Fibroblast of gingiva (primary cell): ENCODE results near the gene SRMS.
"Not testable (repeated sequence)": the region's sequence is repeated elsewhere in the genome, so short reads cannot be mapped to it uniquely, and the experiment has no call there.

Experiments
- DNase-seq: peaks from one replicate; pipeline ENCODE4 v3.0.0-alpha.2; 2011; ENCODE audit warnings: low read depth

Gene SRMS

GRCh38 chr20:63566395-63567135, 19.0 kb upstream of the SRMS start:
- no peak for DNase-seq

GRCh38 chr20:63565699-63566335, 18.3 kb upstream of the SRMS start:
- no peak for DNase-seq

- no peak for DNase-seq
Observed at GRCh38 chr20:63565021-63565698, 17.6 kb upstream of the SRMS start.

GRCh38 chr20:63564036-63564810, 16.7 kb upstream of the SRMS start:
- no peak for DNase-seq

GRCh38 chr20:63563225-63563935, 15.8 kb upstream of the SRMS start:
- DNase-seq = no peak

- DNase-seq = no peak
Observed at GRCh38 chr20:63562461-63563224, 15.1 kb upstream of the SRMS start.

DNA sequence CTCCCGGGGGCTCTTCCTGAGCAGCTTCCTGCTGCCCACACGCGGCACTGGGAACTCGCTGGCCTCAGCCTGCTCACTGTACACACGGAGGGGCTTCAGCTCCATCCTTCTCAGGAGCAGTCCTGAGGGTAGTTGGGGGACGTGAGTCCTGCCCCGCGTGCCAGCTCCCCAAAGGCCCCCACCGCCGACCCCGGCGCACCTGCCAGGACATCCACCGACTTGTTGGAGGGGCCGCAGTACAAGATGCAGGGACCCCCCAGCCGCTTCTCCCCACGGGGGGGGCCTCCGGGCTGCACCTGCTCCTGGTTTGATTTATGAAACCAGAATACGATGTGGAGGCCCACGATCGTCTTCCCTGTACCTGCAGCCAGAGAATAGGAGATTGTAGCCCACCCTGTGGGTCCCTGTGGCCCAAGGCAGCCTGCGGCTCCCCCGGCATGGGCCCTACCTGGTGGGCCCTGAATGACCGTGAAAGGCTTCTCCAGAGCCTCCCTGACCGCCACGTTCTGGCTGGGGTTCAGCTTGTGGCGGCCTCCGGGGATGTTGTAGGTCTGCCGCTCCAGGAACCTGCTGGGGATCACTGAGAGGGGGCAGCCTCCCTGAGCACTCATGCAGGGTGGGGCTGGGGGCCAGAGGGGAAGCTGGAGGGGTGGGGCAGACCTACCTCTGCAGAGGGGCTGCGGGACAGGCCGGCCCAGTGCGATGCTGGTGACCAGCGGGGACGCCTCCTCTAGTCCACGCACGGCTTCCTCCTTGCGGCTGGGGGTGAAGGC, 14.3 kb upstream of the SRMS start:
- no peak for DNase-seq

GRCh38 chr20:63560856-63561609, 13.5 kb upstream of the SRMS start:
- no peak for DNase-seq

DNA sequence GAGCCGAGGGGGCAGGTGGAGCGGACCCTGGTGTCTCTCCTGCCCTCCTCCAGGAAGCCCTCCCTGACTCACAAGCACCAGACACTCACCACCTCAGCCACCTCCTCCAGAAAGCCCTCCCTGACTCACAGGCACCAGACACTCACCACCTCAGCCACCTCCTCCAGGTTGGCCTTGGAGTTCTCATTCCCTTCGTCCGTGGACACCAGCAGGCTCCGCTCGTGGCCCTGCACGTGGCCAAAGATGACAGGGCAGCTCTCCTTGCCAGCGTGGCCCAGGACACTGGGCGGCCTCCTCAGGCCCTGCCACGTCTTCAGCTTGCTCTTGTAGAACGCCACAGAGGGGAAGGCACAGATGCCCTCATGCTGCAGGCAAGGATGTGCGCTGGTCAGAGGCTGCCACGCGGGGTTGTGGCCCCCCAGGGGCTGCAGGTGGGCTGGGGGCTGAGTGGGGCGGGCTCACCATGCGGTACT, 12.8 kb upstream of the SRMS start:
- DNase-seq = no peak

DNA sequence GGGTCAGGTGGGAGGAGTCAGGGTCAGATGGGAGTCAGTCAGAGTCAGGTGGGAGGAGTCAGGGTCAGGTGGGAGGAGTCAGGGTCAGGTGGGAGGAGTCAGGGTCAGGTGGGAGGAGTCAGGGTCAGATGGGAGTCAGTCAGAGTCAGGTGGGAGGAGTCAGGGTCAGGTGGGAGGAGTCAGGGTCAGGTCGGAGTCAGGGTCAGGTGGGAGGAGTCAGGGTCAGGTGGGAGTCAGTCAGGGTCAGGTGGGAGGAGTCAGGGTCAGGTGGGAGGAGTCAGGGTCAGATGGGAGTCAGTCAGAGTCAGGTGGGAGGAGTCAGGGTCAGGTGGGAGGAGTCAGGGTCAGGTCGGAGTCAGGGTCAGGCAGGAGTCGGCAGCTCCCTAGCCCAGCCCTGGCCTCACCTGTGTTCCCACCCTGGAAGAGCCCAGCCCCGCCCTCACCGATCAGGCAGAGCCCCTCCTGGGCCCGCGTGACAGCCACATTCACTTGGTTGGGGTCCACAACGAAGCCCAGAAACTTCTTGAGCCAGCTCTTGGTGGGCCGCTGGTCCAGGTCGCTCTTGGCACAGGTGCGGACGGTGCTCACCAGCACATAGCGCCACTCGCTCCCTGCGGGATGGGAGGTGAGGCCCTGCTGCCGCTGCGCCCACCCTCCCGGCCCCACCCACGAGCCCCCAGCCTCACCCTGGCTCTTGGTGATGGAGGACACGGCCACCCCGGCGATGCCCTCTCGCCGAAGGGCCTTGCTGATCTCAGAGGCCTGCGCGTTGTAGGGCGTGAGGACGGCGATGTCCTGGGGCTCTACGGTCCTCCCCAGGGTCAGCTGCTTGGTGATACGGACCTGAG, 12.2 kb upstream of the SRMS start:
- not testable (repeated sequence) for DNase-seq

GRCh38 chr20:63558804-63559484, 11.4 kb upstream of the SRMS start:
- DNase-seq = no peak

DNA sequence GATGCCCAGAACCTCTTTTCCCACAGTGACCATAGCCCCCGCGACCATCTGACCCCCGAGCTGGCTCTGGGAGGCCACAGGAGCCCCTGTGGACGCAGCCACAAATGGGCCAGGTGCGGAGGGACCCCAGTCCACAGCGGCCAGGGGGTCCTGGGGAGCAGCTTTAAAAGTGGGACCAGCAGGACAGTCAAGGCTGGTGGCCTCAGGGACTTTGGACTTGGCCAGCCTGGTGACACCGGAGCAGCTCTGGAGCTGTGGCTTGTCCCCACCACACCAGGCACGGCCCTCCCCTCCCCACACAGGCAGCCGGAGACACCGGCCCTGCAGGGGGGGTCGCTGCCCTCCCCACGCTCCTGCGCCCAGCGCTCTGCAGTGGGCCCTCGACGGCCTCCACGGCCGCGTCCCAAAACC, 9.9 kb upstream of the SRMS start:
- DNase-seq = no peak

DNA sequence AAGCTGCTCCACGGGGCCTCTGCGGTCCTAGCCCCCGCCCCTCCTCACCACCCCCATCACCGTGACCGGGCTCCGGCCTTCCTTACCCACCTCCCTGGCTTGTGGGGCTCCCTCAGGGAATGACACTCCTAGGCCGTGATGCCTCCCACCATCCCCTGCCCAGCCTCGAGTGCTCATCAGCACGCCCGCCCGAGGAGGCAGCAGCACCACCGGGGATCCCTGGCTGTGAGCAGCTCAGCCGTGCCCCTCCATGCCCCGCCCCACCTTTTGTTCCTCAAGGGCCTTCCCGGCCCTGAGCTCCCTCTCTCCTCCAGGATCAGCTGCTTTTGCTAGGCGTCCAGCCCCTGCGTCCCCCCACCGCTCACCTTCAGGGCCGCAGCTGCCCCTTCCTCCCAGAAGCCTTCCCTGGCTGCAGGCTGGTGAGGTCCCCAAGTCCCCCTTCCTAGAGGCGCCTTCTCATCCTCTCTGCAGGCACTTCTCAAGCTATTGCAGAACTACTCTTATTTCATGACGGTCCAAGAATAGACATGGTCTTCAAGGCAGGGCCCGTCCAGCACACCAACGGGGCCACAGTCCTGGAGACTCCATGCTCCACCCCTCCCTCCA, 9.4 kb upstream of the SRMS start:
- DNase-seq = no peak

GRCh38 chr20:63555661-63556381, 8.3 kb upstream of the SRMS start:
- DNase-seq = no peak

- DNase-seq = no peak
Observed at GRCh38 chr20:63554361-63555278, 7.1 kb upstream of the SRMS start.

DNA sequence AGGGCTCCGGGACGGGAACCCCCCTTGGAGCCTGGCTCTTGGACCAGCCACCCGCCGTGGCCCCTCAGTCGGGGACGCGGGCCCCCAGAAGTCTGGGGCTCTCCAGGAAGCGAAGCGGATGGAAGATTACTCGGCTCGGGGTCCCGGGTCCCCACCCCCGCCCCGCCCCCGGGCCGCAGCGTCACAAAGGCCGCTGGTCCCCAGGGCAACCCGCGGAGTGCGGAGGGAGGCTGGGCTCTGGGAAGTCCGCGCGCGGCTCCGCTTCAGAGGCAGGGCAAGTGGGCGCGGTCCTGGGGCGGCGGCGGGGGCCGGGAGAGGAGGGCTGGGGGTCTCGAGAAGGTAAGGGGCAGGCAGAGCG, 6.4 kb upstream of the SRMS start, which contains the start of gene FNDC11:
Gene FNDC11, plus strand, starts transcription at position 227 of the 358 bp plus-strand sequence. CDS start 1,505 bp downstream, outside the sequence.
- no peak for DNase-seq
